EL (cell line): Measurements from ENCODE around the gene RNF10.
"Not testable (repeated sequence)": the region's sequence is repeated elsewhere in the genome, so short reads cannot be mapped to it uniquely, and the experiment has no call there.

Experiments used
- DNase-seq: peaks from one replicate; pipeline ENCODE4 v3.0.0-alpha.2; 2016

RNF10 gene

GRCh38 chr12:120534203-120534702, at the start of gene RNF10:
TSS of gene RNF10 (plus strand) at chr12:120534356. CDS start at chr12:120534812, 456 bp downstream.
- DNase-seq: peak; percentile 86

- no peak for DNase-seq
Measured at GRCh38 chr12:120485961-120486881, 47.9 kb upstream of the RNF10 start.

- not testable (repeated sequence) for DNase-seq
Measured at GRCh38 chr12:120487552-120487951, 46.6 kb upstream of the RNF10 start.

- no peak for DNase-seq
Measured at GRCh38 chr12:120488057-120488640, 46.0 kb upstream of the RNF10 start.

- DNase-seq: peak; percentile 19
Measured at GRCh38 chr12:120489018-120489417, 45.1 kb upstream of the RNF10 start.

GRCh38 chr12:120490325-120490724, 43.8 kb upstream of the RNF10 start:
- no peak for DNase-seq

- no peak for DNase-seq
Measured at GRCh38 chr12:120490833-120491512, 43.2 kb upstream of the RNF10 start.

GRCh38 chr12:120495186-120495730, 38.9 kb upstream of the RNF10 start:
- DNase-seq: no peak

GRCh38 chr12:120495731-120496412, 38.3 kb upstream of the RNF10 start, which contains the start of gene DYNLL1:
TSS of gene DYNLL1 (plus strand) at chr12:120496113. CDS start at chr12:120496422, 309 bp downstream.
- peak; percentile 96 for DNase-seq

GRCh38 chr12:120496413-120497340, 37.5 kb upstream of the RNF10 start:
- DNase-seq: peak; percentile 61

- peak; percentile 18 for DNase-seq
Measured at GRCh38 chr12:120497524-120498150, 36.5 kb upstream of the RNF10 start.

GRCh38 chr12:120498870-120499515, 35.2 kb upstream of the RNF10 start:
- DNase-seq: no peak

- no peak for DNase-seq
Measured at GRCh38 chr12:120500581-120500980, 33.6 kb upstream of the RNF10 start.

- DNase-seq: no peak
Measured at GRCh38 chr12:120504587-120504986, 29.6 kb upstream of the RNF10 start.

- DNase-seq: no peak
Measured at GRCh38 chr12:120508537-120508936, 25.6 kb upstream of the RNF10 start.

- no peak for DNase-seq
Measured at GRCh38 chr12:120514002-120514401, 20.2 kb upstream of the RNF10 start.

- no peak for DNase-seq
Measured at GRCh38 chr12:120515496-120515895, 18.7 kb upstream of the RNF10 start.

GRCh38 chr12:120519324-120519723, 14.8 kb upstream of the RNF10 start:
- not testable (repeated sequence) for DNase-seq

GRCh38 chr12:120522568-120522967, 11.6 kb upstream of the RNF10 start:
- DNase-seq: no peak
